GM19238 (cell line): ENCODE results near the gene COCH.
"Not testable (repeated sequence)": the region's sequence is repeated elsewhere in the genome, so short reads cannot be mapped to it uniquely, and the experiment has no call there.

ENCODE experiments used
- DNase-seq: peaks from one replicate; pipeline ENCODE4 v3.0.0; 2011; ENCODE audit warnings: low spot score; ENCODE audit not compliant: insufficient read length

COCH gene

DNA sequence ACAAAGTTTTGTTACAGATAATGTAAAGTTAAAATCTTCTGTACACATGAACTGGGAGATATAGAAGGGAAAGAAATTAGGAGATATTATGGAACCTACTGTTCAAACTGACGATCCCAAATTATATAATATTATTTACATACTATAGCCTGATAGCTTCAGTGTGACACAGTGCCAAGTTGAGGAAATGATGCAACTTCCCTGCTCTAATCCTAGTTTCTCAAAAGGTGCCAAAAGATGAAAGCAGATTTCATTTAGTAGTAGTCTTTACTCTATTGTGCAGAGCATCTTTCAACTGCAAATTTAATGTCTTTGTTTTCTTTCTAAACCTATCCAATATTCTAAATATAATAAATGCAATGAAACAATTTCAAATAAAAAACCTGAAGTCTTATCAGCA is 46.9 kb downstream of the COCH start:
- no peak for DNase-seq

GRCh38 chr14:30921788-30922187 is 47.4 kb downstream of the COCH start:
- no peak for DNase-seq

- no peak for DNase-seq
Observed at GRCh38 chr14:30925254-30925653, 50.9 kb downstream of the COCH start.

- DNase-seq, result no peak
Observed at GRCh38 chr14:30928462-30928861, 54.1 kb downstream of the COCH start.

DNA sequence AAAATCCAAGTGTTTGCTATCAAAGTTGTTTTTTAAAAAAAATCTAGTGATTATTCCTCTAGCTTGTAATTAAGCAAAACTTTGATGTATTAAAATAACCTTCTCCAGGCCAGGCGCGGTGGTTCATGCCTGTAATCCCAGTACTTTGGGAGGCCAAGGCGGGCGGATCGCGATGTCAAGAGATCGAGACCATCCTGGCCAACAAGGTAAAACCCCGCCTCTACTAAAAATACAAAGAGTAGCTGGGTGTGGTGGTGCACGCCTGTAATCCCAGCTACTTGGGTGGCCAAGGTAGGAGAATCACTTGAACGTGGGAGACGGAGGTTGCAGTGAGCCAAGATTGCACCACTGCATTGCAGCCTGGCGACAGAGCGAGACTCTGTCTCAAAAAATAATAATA is 59.6 kb downstream of the COCH start:
- not testable (repeated sequence) for DNase-seq

DNA sequence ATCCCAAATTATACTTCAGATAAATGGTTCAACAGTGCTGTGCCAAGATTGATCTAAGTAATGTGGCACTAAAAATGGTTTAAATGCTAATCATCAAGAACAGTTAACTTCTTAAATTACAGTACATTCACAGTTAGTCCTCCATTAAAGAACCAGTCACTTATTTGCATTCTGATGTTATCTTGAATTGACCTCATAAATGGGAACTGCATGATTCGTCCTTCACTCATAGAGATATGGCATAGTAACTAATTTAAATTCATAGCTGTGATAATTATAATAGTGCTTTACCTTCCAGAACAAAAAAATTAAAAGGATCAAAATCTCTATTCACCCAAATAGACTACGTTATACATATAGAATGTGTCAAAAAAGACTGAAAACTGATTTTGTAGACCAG is 61.1 kb downstream of the COCH start:
- no peak for DNase-seq

GRCh38 chr14:30938617-30939016 is 64.3 kb downstream of the COCH start:
- no peak for DNase-seq
